A549 treated with CpdA at 1 μM for 4 hours (cell line): ENCODE measurements around the gene ANKRD20A1. TPM values are rescaled to one million over a fixed set of nuclear protein-coding genes. Genes with fewer than 3 reads are reported as not detected.

Experiments
- total RNA-seq: library from RNA; stranded (reverse); fragments of 200-300 nt; extraction: Qiagen RNA extraction; gene quantifications from 5 replicates; pipeline ENCODE4 v1.2.3, GENCODE V29; 2022; ENCODE audit warnings: low read depth

The ANKRD20A1 gene
- total RNA-seq: 0.28 to 1.9 TPM (median 0.84 TPM) in 5 replicates

DNA sequence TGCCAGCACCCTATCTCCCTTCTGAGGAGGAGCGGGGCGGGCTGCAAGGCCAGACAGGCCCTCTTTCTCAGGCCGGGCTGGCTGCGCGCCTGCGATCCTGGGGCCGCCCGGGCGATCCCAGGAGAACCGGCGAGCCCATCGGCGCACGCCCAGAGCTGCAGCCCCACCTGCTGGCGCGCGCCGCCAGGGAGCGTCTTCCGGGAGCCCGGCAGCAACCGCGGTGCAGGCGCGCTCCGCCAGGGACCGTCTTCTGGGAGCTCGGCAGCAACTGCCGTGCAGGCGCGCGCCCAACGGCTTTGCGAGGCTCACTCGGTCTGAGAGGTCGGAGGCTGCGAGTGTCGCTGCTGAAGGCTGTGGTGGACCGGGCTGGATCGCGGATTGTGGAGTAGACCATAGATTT lies at the start of gene ANKRD20A1:
TSS of gene ANKRD20A1 (plus strand) at position 61 of the 400 bp plus-strand sequence. CDS start 496 bp downstream, outside the sequence.

